Measurements from ENCODE around the gene LSM10. TPM values are rescaled to one million over a fixed set of nuclear protein-coding genes. Genes with fewer than 3 reads are reported as not detected.

LSM10 gene
- total and polyA plus RNA-seq, 9 of the 15 experiments (the other 6 are each of a cell fraction or from before 2014, with no cell fraction given): 13.2 to 146 (median 68.9) TPM

DNA sequence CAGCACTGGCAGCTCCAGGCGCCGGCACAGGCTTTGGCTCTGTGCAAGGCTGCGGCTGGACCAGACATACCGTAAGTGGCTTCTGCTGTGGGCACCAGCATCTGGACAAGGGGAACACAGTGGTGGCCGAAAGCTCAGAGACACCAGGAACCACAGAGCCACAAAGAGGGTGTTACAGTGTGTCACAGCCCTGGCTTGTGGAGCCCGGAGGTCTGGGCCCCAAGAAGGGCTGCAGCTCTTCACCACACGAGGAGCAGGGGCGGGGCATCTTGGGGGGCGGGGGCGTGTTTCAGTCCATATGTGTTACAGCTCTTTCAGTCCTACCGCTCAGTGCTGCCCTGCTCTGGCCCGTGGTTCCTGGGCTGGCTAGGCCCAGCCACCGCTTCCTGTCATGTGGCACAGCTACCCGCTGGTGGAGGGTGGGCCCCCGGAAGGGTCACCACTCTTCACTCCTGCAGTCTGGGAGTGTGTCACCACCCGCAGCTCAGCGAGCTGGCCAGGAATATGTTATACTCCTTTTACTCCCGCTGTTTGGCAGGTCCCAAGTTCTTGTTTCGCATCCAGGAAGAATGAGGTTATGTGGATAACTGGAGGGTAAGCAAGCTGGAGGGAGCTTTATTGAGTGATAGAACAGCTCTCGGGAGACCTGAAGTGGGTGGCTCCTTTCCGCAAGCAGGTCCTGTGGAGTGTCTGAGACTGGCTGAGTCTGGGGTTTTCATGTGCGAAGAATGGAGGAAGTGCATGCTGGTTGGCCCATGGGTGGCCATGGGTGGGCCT lies 3.3 kb upstream of the LSM10 start (continued):
- TF ChIP-seq, protein P1, sequence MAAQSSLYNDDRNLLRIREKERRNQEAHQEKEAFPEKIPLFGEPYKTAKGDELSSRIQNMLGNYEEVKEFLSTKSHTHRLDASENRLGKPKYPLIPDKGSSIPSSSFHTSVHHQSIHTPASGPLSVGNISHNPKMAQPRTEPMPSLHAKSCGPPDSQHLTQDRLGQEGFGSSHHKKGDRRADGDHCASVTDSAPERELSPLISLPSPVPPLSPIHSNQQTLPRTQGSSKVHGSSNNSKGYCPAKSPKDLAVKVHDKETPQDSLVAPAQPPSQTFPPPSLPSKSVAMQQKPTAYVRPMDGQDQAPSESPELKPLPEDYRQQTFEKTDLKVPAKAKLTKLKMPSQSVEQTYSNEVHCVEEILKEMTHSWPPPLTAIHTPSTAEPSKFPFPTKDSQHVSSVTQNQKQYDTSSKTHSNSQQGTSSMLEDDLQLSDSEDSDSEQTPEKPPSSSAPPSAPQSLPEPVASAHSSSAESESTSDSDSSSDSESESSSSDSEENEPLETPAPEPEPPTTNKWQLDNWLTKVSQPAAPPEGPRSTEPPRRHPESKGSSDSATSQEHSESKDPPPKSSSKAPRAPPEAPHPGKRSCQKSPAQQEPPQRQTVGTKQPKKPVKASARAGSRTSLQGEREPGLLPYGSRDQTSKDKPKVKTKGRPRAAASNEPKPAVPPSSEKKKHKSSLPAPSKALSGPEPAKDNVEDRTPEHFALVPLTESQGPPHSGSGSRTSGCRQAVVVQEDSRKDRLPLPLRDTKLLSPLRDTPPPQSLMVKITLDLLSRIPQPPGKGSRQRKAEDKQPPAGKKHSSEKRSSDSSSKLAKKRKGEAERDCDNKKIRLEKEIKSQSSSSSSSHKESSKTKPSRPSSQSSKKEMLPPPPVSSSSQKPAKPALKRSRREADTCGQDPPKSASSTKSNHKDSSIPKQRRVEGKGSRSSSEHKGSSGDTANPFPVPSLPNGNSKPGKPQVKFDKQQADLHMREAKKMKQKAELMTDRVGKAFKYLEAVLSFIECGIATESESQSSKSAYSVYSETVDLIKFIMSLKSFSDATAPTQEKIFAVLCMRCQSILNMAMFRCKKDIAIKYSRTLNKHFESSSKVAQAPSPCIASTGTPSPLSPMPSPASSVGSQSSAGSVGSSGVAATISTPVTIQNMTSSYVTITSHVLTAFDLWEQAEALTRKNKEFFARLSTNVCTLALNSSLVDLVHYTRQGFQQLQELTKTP (IDR thresholded peaks at IDR 0.05; ENCODE audit: low read depth in 1 of 2, partially characterized antibody in 2 of 2): peak; percentile 50 to 87
- no peak for TF ChIP-seq ZNF785 (CRISPR knock-in tag; IDR thresholded peaks at IDR 0.05)
- TF ChIP-seq MTA2 (IDR thresholded peaks at IDR 0.05; ENCODE audit: low read depth): no peak
- no peak for TF ChIP-seq ZNF436 (CRISPR knock-in tag; IDR thresholded peaks at IDR 0.05)
- TF ChIP-seq, protein P2, sequence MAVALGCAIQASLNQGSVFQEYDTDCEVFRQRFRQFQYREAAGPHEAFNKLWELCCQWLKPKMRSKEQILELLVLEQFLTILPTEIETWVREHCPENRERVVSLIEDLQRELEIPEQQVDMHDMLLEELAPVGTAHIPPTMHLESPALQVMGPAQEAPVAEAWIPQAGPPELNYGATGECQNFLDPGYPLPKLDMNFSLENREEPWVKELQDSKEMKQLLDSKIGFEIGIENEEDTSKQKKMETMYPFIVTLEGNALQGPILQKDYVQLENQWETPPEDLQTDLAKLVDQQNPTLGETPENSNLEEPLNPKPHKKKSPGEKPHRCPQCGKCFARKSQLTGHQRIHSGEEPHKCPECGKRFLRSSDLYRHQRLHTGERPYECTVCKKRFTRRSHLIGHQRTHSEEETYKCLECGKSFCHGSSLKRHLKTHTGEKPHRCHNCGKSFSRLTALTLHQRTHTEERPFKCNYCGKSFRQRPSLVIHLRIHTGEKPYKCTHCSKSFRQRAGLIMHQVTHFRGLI (CRISPR knock-in tag; IDR thresholded peaks at IDR 0.05): no peak
- TF ChIP-seq, protein P3, sequence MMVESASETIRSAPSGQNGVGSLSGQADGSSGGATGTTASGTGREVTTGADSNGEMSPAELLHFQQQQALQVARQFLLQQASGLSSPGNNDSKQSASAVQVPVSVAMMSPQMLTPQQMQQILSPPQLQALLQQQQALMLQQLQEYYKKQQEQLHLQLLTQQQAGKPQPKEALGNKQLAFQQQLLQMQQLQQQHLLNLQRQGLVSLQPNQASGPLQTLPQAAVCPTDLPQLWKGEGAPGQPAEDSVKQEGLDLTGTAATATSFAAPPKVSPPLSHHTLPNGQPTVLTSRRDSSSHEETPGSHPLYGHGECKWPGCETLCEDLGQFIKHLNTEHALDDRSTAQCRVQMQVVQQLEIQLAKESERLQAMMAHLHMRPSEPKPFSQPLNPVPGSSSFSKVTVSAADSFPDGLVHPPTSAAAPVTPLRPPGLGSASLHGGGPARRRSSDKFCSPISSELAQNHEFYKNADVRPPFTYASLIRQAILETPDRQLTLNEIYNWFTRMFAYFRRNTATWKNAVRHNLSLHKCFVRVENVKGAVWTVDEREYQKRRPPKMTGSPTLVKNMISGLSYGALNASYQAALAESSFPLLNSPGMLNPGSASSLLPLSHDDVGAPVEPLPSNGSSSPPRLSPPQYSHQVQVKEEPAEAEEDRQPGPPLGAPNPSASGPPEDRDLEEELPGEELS (CRISPR knock-in tag; IDR thresholded peaks at IDR 0.05; ENCODE audit: borderline replicate concordance): no peak
- TF ChIP-seq, protein P4, sequence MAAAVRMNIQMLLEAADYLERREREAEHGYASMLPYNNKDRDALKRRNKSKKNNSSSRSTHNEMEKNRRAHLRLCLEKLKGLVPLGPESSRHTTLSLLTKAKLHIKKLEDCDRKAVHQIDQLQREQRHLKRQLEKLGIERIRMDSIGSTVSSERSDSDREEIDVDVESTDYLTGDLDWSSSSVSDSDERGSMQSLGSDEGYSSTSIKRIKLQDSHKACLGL (CRISPR knock-in tag; IDR thresholded peaks at IDR 0.05; ENCODE audit: borderline replicate concordance, poor library complexity, severe bottlenecking): no peak
- TF ChIP-seq FOXP1 (CRISPR knock-in tag; IDR thresholded peaks at IDR 0.05): no peak
- TF ChIP-seq GTF2E2 (tag; IDR thresholded peaks at IDR 0.05): no peak
- no peak for TF ChIP-seq KLF6 (CRISPR knock-in tag; IDR thresholded peaks at IDR 0.05; ENCODE audit: borderline replicate concordance)
- TF ChIP-seq JUND (IDR thresholded peaks at IDR 0.05; ENCODE audit: borderline replicate concordance, low read depth, low read length): peak; percentile 58; the same call in 1 of the 2 replicates
- peak; percentile 68; the same call in 1 of the 3 replicates for TF ChIP-seq JUND (tag; IDR thresholded peaks at IDR 0.05; ENCODE audit: borderline replicate concordance, low read depth, low read length)
- TF ChIP-seq ZKSCAN8 (CRISPR knock-in tag; IDR thresholded peaks at IDR 0.05): no peak
- no peak for TF ChIP-seq PTRF (tag; IDR thresholded peaks at IDR 0.05)
- TF ChIP-seq CEBPB (tag; IDR thresholded peaks at IDR 0.05): no peak
- TF ChIP-seq HNRNPH1 (optimal IDR thresholded peaks at IDR 0.05; ENCODE audit: low read depth, low read length): no peak
- TF ChIP-seq, protein P5, sequence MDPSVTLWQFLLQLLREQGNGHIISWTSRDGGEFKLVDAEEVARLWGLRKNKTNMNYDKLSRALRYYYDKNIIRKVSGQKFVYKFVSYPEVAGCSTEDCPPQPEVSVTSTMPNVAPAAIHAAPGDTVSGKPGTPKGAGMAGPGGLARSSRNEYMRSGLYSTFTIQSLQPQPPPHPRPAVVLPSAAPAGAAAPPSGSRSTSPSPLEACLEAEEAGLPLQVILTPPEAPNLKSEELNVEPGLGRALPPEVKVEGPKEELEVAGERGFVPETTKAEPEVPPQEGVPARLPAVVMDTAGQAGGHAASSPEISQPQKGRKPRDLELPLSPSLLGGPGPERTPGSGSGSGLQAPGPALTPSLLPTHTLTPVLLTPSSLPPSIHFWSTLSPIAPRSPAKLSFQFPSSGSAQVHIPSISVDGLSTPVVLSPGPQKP (CRISPR knock-in tag; IDR thresholded peaks at IDR 0.05): no peak
- TF ChIP-seq ZNF134 (CRISPR knock-in tag; conservative IDR thresholded peaks at IDR 0.05): no peak

All from K562 (cell line).